T-helper 2 cell (primary cell): ENCODE results near the gene TP53TG3F.
"Not testable (repeated sequence)": the region's sequence is repeated elsewhere in the genome, so short reads cannot be mapped to it uniquely, and the experiment has no call there.

ENCODE experiments used
- DNase-seq, 5 experiments: peaks; one replicate each; pipeline versions ENCODE4 v3.0.0 to v3.0.0-alpha.2; 2012 to 2022
- total RNA-seq, 2 donors: gene quantifications; one replicate each; lab custom pipeline; 2026; lab: John Stamatoyannopoulos, UW

TP53TG3F gene, protein sequence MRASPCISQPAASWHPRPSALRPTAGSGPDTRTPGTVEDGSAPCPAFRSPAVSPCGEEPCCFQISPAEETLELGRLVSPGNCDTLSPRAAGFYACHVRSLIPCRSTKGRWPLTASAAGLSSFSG
- 0 reads per million in 2 donors for total RNA-seq

DNA sequence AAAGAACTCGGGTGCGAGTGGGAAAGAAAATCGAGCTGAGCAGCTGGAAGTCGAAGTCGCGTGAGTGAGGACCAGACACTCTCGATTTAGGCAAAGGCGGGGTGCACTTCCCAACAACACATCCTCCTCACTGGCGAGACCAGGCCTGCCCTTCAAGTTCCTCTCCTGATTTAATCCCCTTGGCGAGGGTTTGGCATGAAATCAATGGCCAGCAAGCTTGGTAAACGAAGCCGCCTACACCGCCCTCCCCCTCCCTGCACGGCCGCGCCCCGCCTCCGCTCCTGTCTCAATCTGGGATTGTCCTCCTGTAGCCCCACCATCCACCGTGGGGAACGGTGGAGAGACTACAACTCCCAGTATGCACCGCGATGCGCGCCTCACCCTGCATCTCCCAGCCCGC lies at the start of gene TP53TG3F:
TSS of gene TP53TG3F (plus strand) at position 301 of the 400 bp plus-strand sequence. CDS start at position 369, 68 bp downstream.
- not testable (repeated sequence) for DNase-seq

DNA sequence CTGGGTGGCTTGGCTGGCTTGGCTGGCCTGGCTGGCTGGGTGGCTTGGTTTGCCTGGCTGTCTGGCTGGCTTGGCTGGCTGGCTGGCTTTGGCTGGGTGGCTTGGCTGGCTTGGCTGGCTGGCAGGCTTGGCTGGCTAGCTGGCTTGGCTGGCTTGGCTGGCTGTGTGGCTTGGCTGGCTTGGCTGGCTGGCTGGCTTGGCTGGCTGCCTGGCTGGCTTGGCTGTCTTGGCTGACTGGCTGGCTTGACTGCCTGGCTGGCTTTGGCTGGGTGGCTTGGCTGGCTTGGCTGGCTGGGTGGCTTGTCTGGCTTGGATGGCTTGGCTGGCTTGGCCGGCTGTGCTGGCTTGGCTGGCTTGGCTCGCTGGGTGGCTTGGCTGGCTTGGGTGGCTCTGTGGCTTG lies 32.2 kb downstream of the TP53TG3F start:
- DNase-seq = not testable (repeated sequence)

DNA sequence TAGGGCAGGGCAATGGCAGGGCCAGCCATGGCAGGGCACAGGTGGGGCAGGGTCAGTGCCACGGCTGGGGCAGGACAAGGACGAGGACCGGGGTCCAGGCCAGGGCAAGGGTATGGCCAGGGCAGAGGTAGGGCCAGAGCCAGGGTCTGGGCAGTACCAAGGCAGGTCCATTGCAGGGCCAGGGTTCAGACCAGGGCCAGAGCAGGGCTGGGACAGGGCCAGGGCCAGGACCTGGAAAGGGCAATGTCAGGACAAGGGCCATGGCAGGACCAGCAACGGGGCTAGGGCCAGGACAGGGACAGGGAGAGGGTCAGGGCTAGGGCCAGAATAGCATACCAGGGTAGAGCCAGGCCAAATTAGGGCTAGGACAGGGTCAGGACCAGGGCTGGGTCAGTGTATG lies 47.8 kb downstream of the TP53TG3F start:
- DNase-seq = not testable (repeated sequence)

DNA sequence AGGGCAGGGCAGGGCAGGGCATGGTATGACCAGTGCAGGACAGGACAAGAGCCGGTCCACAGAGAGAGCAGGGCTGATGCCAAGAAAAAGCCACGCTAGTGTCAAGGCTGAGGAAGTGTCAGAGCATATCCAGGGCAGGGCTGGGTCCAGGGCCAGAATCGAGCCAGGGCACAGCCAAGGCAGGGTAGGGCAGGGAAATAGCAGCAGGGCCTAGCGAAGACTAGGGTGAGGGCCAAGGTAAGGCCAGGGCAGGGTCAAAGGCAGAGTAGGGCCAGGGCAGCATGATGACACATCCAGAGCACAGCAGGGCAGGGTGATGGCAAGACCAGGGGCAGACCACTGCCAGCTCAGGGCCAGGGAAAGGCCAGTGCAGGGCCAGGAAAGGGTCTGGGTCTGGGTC lies 49.7 kb downstream of the TP53TG3F start:
- not testable (repeated sequence) for DNase-seq

DNA sequence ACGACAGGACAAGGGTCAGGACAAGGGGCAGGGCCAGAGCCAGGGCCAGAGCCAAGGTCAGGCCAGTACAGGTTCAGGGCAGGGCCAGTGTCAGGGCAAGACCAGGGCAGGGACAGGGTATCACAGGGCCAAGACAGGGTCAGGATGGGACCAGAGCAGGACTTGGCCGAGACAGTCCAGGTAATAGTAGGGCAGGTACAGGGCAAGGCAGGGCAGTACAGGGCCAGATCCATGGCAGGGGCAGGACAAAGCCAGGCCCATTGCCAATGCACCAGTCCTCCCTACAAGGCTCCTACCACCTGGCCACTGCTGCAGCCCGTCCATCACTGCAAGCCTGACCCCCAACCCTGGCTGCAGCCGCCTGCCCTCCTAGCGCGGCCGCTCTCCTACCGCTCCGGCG lies 50.5 kb downstream of the TP53TG3F start:
- DNase-seq = not testable (repeated sequence)
